Measurements from ENCODE around the gene ITGA2.

Gene ITGA2

DNA sequence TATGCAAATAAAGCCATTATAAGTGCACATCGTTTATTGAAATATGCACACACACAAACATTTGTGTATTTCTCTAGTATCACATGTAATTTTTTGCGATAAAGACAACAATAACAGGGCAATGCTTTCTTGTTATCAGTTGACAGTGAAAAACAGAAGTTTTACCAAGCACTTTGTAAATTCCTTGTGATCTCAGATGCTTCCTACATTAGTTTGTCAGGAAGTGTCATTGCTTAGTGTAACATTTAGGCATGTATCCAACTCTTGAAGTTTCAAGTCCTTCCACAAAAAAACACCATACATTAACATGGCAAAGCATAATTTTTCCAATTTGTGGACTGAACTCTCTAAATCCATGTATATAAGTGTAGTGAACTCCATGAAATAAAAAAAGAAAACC lies 74.0 kb downstream of the ITGA2 start:
- no peaks in the 10 kb centered on the region for H3K27me3 ChIP-seq (replicated peaks; ENCODE audit: control insufficient read depth, insufficient read depth, low read length)
- H3K4me3 ChIP-seq (ENCODE audit: low read length): no peak overlapping the region
- peak; percentile 14 for DNase-seq (ENCODE audit: low read depth)
- peaks cover 16% of the 10 kb centered on the region for H3K4me1 ChIP-seq (ENCODE audit: control insufficient read depth, insufficient read depth, low read length)
- peaks cover 3% of the 10 kb centered on the region for H3K36me3 ChIP-seq (ENCODE audit: control insufficient read depth, insufficient read depth, low read length, severe bottlenecking)
- H3K9ac ChIP-seq (ENCODE audit: low read length): no peak overlapping the region
- no peaks in the 10 kb centered on the region for H3K9me3 ChIP-seq (ENCODE audit: control insufficient read depth, low read length)

DNA sequence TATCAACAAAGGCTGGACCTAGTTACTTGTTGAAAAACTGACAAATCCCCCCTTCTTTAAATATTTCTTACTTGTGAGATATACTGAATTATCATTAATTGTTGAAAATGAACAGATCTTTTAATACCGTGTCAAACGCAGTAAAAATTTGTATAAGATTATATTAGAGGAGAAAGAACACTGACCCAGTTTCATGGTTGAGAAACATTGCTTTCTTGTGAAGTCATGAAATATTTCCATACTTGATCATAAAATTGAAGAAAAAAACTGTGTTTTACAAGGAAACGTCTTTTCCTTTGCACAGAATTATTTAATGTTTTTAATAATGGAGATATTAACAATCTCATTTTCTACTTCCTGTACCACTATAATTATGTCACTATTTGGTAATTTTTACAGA lies 74.6 kb downstream of the ITGA2 start:
- peak overlapping the region; percentile 32 for H3K9ac ChIP-seq (ENCODE audit: low read length)
- H3K9me3 ChIP-seq (ENCODE audit: control insufficient read depth, low read length): no peaks in the 10 kb centered on the region
- H3K36me3 ChIP-seq (ENCODE audit: control insufficient read depth, insufficient read depth, low read length, severe bottlenecking): peaks cover under 1% of the 10 kb centered on the region

GRCh38 chr5:53066088-53066487 lies 76.9 kb downstream of the ITGA2 start:
- H3K27me3 ChIP-seq (replicated peaks; ENCODE audit: control insufficient read depth, insufficient read depth, low read length): no peaks in the 10 kb centered on the region
- H3K9ac ChIP-seq (ENCODE audit: low read length): no peak overlapping the region
- no peaks in the 10 kb centered on the region for H3K36me3 ChIP-seq (ENCODE audit: control insufficient read depth, insufficient read depth, low read length, severe bottlenecking)
- DNase-seq (ENCODE audit: low read depth): no peak
- peaks cover 16% of the 10 kb centered on the region for H3K4me1 ChIP-seq (ENCODE audit: control insufficient read depth, insufficient read depth, low read length)
- H3K9me3 ChIP-seq (ENCODE audit: control insufficient read depth, low read length): no peaks in the 10 kb centered on the region
- H3K4me3 ChIP-seq (ENCODE audit: low read length): no peak overlapping the region

More for the DNA sequence above, 74.6 kb downstream of the ITGA2 start:
- Histone ChIP-seq H3K27me3 (replicated peaks; ENCODE audit: control insufficient read depth, insufficient read depth, low read length) (no peaks in the 10 kb centered on the region), H3K4me1 (ENCODE audit: control insufficient read depth, insufficient read depth, low read length) (peaks cover 16% of the 10 kb centered on the region), H3K4me3 (ENCODE audit: low read length) (no peak overlapping the region)
- peak; percentile 48 for DNase-seq (ENCODE audit: low read depth)

DNA sequence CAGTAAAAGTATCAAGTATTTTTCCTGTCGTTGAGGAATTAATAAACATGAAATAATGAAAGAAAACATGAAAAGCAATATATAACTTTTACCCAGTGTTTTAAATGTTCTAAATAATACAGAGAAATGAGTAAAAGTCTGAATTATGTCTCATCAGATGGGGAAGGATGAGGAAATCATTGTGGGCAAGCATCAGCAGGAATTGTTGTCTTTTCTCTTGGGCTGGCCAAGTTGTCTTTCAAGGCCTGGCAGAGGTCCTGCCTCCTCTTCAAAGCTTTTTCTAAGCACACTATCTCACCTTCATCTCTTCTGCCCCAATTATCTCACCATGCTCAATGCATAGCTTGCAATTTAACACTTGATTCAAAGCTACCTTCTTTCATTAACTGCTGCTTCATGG lies 78.5 kb downstream of the ITGA2 start:
- Histone ChIP-seq H3K4me1 (ENCODE audit: control insufficient read depth, insufficient read depth, low read length) (peaks cover 25% of the 10 kb centered on the region), H3K9me3 (ENCODE audit: control insufficient read depth, low read length) (no peaks in the 10 kb centered on the region), H3K4me3 (ENCODE audit: low read length) (no peak overlapping the region), H3K27me3 (replicated peaks; ENCODE audit: control insufficient read depth, insufficient read depth, low read length) (no peaks in the 10 kb centered on the region), H3K36me3 (ENCODE audit: control insufficient read depth, insufficient read depth, low read length, severe bottlenecking) (no peaks in the 10 kb centered on the region), H3K9ac (ENCODE audit: low read length) (no peak overlapping the region)
- peak; percentile 52 for DNase-seq (ENCODE audit: low read depth)

GRCh38 chr5:53068291-53068836 lies 79.2 kb downstream of the ITGA2 start:
- Histone ChIP-seq H3K4me1 (ENCODE audit: control insufficient read depth, insufficient read depth, low read length) (peaks cover 21% of the 10 kb centered on the region), H3K36me3 (ENCODE audit: control insufficient read depth, insufficient read depth, low read length, severe bottlenecking) (no peaks in the 10 kb centered on the region), H3K9ac (ENCODE audit: low read length) (no peak overlapping the region), H3K4me3 (ENCODE audit: low read length) (no peak overlapping the region), H3K27me3 (replicated peaks; ENCODE audit: control insufficient read depth, insufficient read depth, low read length) (no peaks in the 10 kb centered on the region), H3K9me3 (ENCODE audit: control insufficient read depth, low read length) (no peaks in the 10 kb centered on the region)
- no peak for DNase-seq (ENCODE audit: low read depth)

DNA sequence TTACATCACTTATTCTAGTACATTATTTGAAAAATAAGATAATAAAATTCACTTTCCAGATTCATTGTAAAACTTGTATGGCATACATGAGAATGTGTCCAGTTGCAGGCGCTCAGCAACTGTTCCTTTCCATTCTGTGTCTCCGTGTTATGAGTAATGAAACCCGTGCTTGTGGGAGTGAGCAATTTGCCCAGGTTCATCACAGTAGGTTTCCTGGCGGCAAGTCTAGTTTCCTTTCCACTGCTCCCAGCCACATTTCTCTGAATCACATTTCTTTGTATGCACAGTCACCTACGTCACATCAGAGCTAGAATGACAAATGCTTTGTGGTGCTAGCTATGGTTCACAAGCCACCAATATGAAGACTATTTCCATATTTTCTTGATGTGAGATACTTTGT lies 80.5 kb downstream of the ITGA2 start:
- no peak overlapping the region for H3K9ac ChIP-seq (ENCODE audit: low read length)
- H3K27me3 ChIP-seq (replicated peaks; ENCODE audit: control insufficient read depth, insufficient read depth, low read length): no peaks in the 10 kb centered on the region
- DNase-seq (ENCODE audit: low read depth): no peak
- H3K9me3 ChIP-seq (ENCODE audit: control insufficient read depth, low read length): no peaks in the 10 kb centered on the region
- H3K4me3 ChIP-seq (ENCODE audit: low read length): no peak overlapping the region
- H3K4me1 ChIP-seq (ENCODE audit: control insufficient read depth, insufficient read depth, low read length): peaks cover 12% of the 10 kb centered on the region
- no peaks in the 10 kb centered on the region for H3K36me3 ChIP-seq (ENCODE audit: control insufficient read depth, insufficient read depth, low read length, severe bottlenecking)

DNA sequence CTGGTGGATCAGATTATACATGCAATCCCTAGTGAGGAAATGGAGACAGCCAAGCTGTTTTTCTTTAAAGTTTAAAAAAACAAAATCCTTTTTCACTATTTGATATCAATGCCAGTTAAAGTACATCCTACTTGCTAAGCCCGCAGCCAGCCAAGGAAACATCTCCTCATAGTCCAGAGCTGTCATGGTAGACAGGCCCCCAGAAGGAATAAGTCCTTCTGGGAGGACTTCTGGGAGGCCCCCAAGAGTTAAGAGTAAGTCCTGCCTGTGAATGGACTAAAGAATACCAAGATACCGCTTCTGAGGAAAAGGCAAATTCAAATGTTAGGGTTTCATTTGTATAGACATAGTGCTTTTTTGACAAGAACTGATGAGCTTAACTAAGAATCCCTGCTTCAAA lies 82.1 kb downstream of the ITGA2 start:
- H3K4me3 ChIP-seq (ENCODE audit: low read length): no peak overlapping the region
- peaks cover 12% of the 10 kb centered on the region for H3K36me3 ChIP-seq (ENCODE audit: control insufficient read depth, insufficient read depth, low read length, severe bottlenecking)
- H3K27me3 ChIP-seq (replicated peaks; ENCODE audit: control insufficient read depth, insufficient read depth, low read length): no peaks in the 10 kb centered on the region
- H3K4me1 ChIP-seq (ENCODE audit: control insufficient read depth, insufficient read depth, low read length): peaks cover 12% of the 10 kb centered on the region
- no peak overlapping the region for H3K9ac ChIP-seq (ENCODE audit: low read length)
- no peak for DNase-seq (ENCODE audit: low read depth)
- H3K9me3 ChIP-seq (ENCODE audit: control insufficient read depth, low read length): no peaks in the 10 kb centered on the region

DNA sequence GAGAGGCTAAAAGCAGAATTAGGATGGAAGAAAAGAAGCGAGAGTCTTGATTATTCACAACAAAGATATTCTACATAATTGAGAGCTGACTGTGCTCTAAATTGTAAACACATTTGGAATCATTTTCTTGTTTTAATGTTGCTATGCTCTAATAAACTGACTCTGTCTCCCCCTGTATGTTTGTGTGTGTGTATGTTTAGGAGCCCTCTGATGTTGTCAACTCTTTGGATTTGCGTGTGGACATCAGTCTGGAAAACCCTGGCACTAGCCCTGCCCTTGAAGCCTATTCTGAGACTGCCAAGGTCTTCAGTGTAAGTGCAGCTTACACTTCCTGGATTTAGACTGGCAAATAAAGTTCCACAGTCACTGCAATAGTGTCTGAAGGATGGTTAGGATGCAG lies 82.6 kb downstream of the ITGA2 start:
- Histone ChIP-seq H3K9ac (ENCODE audit: low read length) (no peak overlapping the region), H3K4me3 (ENCODE audit: low read length) (no peak overlapping the region), H3K27me3 (replicated peaks; ENCODE audit: control insufficient read depth, insufficient read depth, low read length) (no peaks in the 10 kb centered on the region), H3K9me3 (ENCODE audit: control insufficient read depth, low read length) (no peaks in the 10 kb centered on the region), H3K36me3 (ENCODE audit: control insufficient read depth, insufficient read depth, low read length, severe bottlenecking) (peaks cover 15% of the 10 kb centered on the region), H3K4me1 (ENCODE audit: control insufficient read depth, insufficient read depth, low read length) (peaks cover 12% of the 10 kb centered on the region)
- DNase-seq (ENCODE audit: low read depth): peak; percentile 73

GRCh38 chr5:53073348-53073747 lies 84.2 kb downstream of the ITGA2 start:
- Histone ChIP-seq H3K4me3 (ENCODE audit: low read length) (no peak overlapping the region), H3K4me1 (ENCODE audit: control insufficient read depth, insufficient read depth, low read length) (peaks cover 9% of the 10 kb centered on the region), H3K9me3 (ENCODE audit: control insufficient read depth, low read length) (no peaks in the 10 kb centered on the region), H3K27me3 (replicated peaks; ENCODE audit: control insufficient read depth, insufficient read depth, low read length) (no peaks in the 10 kb centered on the region), H3K36me3 (ENCODE audit: control insufficient read depth, insufficient read depth, low read length, severe bottlenecking) (peaks cover 22% of the 10 kb centered on the region), H3K9ac (ENCODE audit: low read length) (no peak overlapping the region)
- DNase-seq (ENCODE audit: low read depth): no peak

- Histone ChIP-seq H3K4me3 (ENCODE audit: low read length) (no peak overlapping the region), H3K27me3 (replicated peaks; ENCODE audit: control insufficient read depth, insufficient read depth, low read length) (no peaks in the 10 kb centered on the region), H3K4me1 (ENCODE audit: control insufficient read depth, insufficient read depth, low read length) (peaks cover 9% of the 10 kb centered on the region), H3K9me3 (ENCODE audit: control insufficient read depth, low read length) (no peaks in the 10 kb centered on the region), H3K9ac (ENCODE audit: low read length) (no peak overlapping the region), H3K36me3 (ENCODE audit: control insufficient read depth, insufficient read depth, low read length, severe bottlenecking) (peaks cover 22% of the 10 kb centered on the region)
- DNase-seq (ENCODE audit: low read depth): peak; percentile 40
These were observed 86.9 kb downstream of the ITGA2 start for GRCh38 chr5:53076014-53076583.

- no peaks in the 10 kb centered on the region for H3K27me3 ChIP-seq (replicated peaks; ENCODE audit: control insufficient read depth, insufficient read depth, low read length)
- no peak for DNase-seq (ENCODE audit: low read depth)
- no peak overlapping the region for H3K4me3 ChIP-seq (ENCODE audit: low read length)
- no peaks in the 10 kb centered on the region for H3K9me3 ChIP-seq (ENCODE audit: control insufficient read depth, low read length)
- no peaks in the 10 kb centered on the region for H3K4me1 ChIP-seq (ENCODE audit: control insufficient read depth, insufficient read depth, low read length)
- peaks cover 18% of the 10 kb centered on the region for H3K36me3 ChIP-seq (ENCODE audit: control insufficient read depth, insufficient read depth, low read length, severe bottlenecking)
- H3K9ac ChIP-seq (ENCODE audit: low read length): no peak overlapping the region
These were observed 91.1 kb downstream of the ITGA2 start for GRCh38 chr5:53080271-53080670.

DNA sequence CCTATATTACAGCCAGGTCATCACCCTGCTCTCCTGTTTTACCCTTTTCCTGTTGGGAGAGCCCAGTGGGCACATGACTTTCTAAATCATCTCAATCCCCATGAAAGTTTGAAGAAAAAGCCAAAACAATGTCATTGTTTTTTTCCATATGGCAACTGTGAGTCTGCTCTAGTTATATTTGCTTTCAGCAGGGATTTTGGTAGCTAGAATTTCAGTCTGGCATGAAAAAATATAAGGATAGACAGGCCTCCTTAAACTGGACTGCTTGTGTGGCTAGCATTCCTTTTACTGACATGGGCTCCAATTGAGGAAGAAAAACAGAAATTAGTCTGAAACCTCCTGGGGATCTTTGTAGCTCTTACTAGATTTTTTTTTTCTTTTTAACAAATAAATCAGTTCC lies 94.8 kb downstream of the ITGA2 start:
- DNase-seq (ENCODE audit: low read depth): no peak
- Histone ChIP-seq H3K36me3 (ENCODE audit: control insufficient read depth, insufficient read depth, low read length, severe bottlenecking) (no peaks in the 10 kb centered on the region), H3K4me1 (ENCODE audit: control insufficient read depth, insufficient read depth, low read length) (no peaks in the 10 kb centered on the region), H3K9me3 (ENCODE audit: control insufficient read depth, low read length) (no peaks in the 10 kb centered on the region), H3K9ac (ENCODE audit: low read length) (no peak overlapping the region), H3K27me3 (replicated peaks; ENCODE audit: control insufficient read depth, insufficient read depth, low read length) (no peaks in the 10 kb centered on the region), H3K4me3 (ENCODE audit: low read length) (no peak overlapping the region)
